Osteocyte (in vitro differentiated cells): ENCODE measurements around the gene SRD5A1. TPM values are rescaled to one million over a fixed set of nuclear protein-coding genes. Genes with fewer than 3 reads are reported as not detected.

ENCODE experiments used
- DNase-seq: peaks from one replicate; pipeline ENCODE4 v3.0.0; 2021; ENCODE audit warnings: mixed read lengths; ENCODE audit not compliant: unreplicated experiment; ENCODE audit errors: extremely low spot score
- H3K27ac Mint-ChIP-seq: one replicate; pipeline ENCODE4 v1.8.0; 2021; ENCODE audit warnings: mild to moderate bottlenecking, mixed read lengths; ENCODE audit not compliant: unreplicated experiment
- H3K27me3 Mint-ChIP-seq: one replicate; pipeline ENCODE4 v1.8.0; 2021; ENCODE audit warnings: mixed read lengths; ENCODE audit not compliant: unreplicated experiment
- H3K36me3 Mint-ChIP-seq: one replicate; pipeline ENCODE4 v1.8.0; 2021; ENCODE audit warnings: mixed read lengths; ENCODE audit not compliant: unreplicated experiment
- H3K4me1 Mint-ChIP-seq: one replicate; pipeline ENCODE4 v1.8.0; 2021; ENCODE audit warnings: mixed read lengths; ENCODE audit not compliant: unreplicated experiment
- H3K4me3 Mint-ChIP-seq: one replicate; pipeline ENCODE4 v1.8.0; 2021; ENCODE audit warnings: mild to moderate bottlenecking, moderate library complexity, mixed read lengths; ENCODE audit not compliant: unreplicated experiment
- H3K9me3 Mint-ChIP-seq: one replicate; pipeline ENCODE4 v1.8.0; 2021; ENCODE audit warnings: mixed read lengths; ENCODE audit not compliant: unreplicated experiment
- total RNA-seq: library from RNA; stranded (reverse); gene quantifications from 2 replicates; pipeline ENCODE4 v1.2.1, GENCODE V29; 2021
- TF ChIP-seq, protein P1 (sequence below): fragments of 200-600 bp; sonication (generic); IDR thresholded peaks from 2 replicates; pipeline ENCODE4 v1.5.0; 2021; ENCODE audit warnings: antibody characterized with exemption, mild to moderate bottlenecking, moderate library complexity

Gene SRD5A1
- total RNA-seq, 1 donor from 2014 or later: 25.0 TPM

DNA sequence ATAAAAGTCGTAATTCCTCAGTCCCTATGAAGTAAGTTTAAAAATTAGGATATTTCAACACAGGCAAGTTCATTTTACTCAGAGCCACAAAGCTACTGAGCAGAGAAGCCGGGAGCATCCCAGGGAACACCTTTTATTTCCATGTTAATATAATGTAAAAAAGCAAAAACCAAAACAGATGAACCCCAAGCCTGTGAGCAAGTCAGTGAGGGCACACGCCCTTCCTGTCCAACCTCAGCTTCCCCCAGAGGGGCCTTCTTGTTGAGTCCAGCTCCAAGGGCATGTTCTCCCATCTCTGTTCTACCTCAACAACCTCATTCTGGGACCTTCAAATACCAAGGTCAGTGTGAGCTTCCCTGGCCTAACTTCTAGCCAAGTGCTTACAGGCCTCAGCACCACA is 25.2 kb upstream of the SRD5A1 start:
- TF ChIP-seq, protein P1, sequence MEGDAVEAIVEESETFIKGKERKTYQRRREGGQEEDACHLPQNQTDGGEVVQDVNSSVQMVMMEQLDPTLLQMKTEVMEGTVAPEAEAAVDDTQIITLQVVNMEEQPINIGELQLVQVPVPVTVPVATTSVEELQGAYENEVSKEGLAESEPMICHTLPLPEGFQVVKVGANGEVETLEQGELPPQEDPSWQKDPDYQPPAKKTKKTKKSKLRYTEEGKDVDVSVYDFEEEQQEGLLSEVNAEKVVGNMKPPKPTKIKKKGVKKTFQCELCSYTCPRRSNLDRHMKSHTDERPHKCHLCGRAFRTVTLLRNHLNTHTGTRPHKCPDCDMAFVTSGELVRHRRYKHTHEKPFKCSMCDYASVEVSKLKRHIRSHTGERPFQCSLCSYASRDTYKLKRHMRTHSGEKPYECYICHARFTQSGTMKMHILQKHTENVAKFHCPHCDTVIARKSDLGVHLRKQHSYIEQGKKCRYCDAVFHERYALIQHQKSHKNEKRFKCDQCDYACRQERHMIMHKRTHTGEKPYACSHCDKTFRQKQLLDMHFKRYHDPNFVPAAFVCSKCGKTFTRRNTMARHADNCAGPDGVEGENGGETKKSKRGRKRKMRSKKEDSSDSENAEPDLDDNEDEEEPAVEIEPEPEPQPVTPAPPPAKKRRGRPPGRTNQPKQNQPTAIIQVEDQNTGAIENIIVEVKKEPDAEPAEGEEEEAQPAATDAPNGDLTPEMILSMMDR: no peak
- no peaks in the 10 kb centered on the region for H3K9me3 Mint-ChIP-seq
- no peak overlapping the region for H3K27ac Mint-ChIP-seq
- no peaks in the 10 kb centered on the region for H3K27me3 Mint-ChIP-seq
- no peak overlapping the region for H3K4me3 Mint-ChIP-seq
- H3K4me1 Mint-ChIP-seq: no peaks in the 10 kb centered on the region
- no peak for DNase-seq
- H3K36me3 Mint-ChIP-seq: peaks cover 62% of the 10 kb centered on the region

DNA sequence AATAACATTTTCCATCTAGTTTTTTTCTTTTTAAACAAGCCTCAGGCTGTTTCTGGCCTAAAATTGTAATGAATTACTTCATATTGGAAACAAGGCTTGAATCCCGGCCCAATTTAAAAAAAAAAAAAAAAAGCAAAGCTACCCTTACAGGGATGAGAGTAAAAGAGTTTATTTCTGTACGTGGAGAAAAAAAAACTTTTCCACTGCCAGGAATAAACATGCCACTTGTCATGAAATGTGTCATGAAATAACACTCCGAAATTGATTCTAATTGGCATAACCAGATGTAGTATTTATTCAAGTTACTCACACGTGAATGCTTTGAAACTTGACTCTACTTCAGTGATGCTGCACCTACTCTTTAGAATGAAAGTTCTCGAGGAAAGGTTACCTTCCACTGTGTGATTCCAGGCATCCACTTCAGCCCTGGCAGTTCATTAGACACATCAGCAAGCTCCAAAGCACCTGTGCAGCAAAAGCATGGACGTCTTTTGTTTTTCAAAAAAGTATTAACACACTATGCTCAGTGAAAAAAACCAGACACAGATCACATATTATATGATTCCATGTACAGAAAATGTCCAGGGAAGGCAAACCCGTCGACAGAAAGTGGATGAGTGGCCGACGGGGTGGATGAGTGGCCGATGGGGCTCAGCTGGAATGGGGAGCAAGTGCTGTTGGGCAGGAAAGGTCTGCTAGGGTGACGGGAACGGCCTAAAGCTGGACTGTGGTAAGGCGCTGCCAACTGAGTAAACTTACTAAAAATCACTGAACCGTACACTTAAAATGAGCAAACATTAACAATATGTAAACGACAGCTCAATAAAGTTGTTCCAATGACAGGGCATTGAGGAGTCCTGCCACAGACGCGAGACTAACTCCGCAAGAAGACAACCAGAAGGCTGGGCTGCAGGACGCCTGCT is 21.6 kb upstream of the SRD5A1 start:
- DNase-seq: peak; percentile 73
- Mint-ChIP-seq H3K27ac (no peak overlapping the region), H3K4me1 (no peaks in the 10 kb centered on the region), H3K9me3 (no peaks in the 10 kb centered on the region), H3K4me3 (no peak overlapping the region), H3K27me3 (no peaks in the 10 kb centered on the region), H3K36me3 (peaks cover 64% of the 10 kb centered on the region)
- TF ChIP-seq, protein P1: no peak

DNA sequence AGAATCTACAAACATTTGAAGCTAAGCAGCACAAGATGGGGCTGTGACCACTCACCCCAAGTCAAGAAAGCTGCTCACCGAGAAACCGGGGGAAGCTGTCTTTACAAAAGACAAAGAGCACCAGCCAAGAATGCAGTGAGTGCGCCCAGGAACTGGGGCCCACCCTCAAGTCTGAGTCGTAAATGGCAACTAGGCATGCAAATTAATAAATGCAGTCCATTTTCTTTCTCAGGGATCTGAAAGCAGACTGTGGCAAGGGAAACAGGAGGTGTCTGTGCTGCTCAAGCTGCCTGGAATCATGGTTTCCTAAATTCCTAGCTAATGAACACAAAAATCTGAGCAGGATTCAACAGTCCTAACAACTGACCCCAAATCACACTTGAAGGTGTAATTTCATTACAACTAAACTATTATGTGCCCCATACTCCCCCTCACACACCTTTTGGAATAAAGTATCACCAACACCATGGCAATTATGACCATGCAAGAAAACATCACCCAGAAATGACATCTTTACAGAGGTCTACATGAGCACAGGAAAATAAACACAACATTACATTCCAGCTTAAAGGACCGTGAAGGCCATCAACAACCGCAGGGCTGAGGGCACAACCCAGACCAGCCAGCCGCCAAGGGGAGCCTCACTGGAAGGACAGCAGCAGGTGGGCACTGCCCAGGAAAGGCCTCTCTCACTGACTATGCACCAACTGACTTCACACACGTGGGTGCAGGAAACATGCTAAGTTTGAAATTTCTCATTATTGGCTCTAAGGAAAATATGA is 18.0 kb upstream of the SRD5A1 start:
- Mint-ChIP-seq H3K27ac (no peak overlapping the region), H3K4me3 (no peak overlapping the region), H3K4me1 (no peaks in the 10 kb centered on the region), H3K27me3 (no peaks in the 10 kb centered on the region), H3K36me3 (peaks cover 51% of the 10 kb centered on the region), H3K9me3 (no peaks in the 10 kb centered on the region)
- TF ChIP-seq, protein P1: no peak
- no peak for DNase-seq

DNA sequence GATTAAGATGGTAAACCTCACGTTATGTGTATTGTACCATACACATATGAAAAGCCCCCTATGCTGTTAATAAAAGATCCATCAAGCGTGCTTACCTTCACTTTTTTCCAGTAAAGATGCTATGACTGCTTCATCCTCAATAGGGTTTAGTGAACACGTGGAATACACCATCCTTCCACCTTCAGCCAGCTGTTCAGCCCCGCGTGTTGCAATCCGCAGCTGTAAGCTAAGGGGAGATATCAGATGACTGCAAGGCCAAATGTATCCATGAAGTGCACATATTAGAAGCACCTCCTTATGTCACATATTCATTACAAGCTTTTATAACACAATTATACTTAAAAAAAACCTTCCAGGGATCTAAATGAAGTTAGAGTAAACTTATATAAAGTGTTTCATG is 16.6 kb upstream of the SRD5A1 start:
- TF ChIP-seq, protein P1: no peak
- no peak for DNase-seq
- Mint-ChIP-seq H3K27me3 (no peaks in the 10 kb centered on the region), H3K27ac (no peak overlapping the region), H3K9me3 (no peaks in the 10 kb centered on the region), H3K4me3 (no peak overlapping the region), H3K4me1 (no peaks in the 10 kb centered on the region), H3K36me3 (peaks cover 53% of the 10 kb centered on the region)

- Mint-ChIP-seq H3K36me3 (peaks cover 49% of the 10 kb centered on the region), H3K4me3 (no peak overlapping the region), H3K27ac (no peak overlapping the region), H3K27me3 (no peaks in the 10 kb centered on the region), H3K4me1 (no peaks in the 10 kb centered on the region), H3K9me3 (no peaks in the 10 kb centered on the region)
- TF ChIP-seq, protein P1: no peak
- no peak for DNase-seq
Measured at GRCh38 chr5:6623228-6623627, 10.0 kb upstream of the SRD5A1 start.
